GM12872 (cell line): Measurements from ENCODE around the gene GABRP.

Source experiments
- TF ChIP-seq, protein P1 (sequence below): IDR thresholded peaks from 3 replicates; pipeline ENCODE4 v1.5.1; 2011; ENCODE audit warnings: low read depth, mild to moderate bottlenecking, low read length, moderate library complexity; ENCODE audit not compliant: insufficient read depth

GABRP gene

GRCh38 chr5:170832241-170832640 is 48.7 kb downstream of the GABRP start:
- TF ChIP-seq, protein P1, sequence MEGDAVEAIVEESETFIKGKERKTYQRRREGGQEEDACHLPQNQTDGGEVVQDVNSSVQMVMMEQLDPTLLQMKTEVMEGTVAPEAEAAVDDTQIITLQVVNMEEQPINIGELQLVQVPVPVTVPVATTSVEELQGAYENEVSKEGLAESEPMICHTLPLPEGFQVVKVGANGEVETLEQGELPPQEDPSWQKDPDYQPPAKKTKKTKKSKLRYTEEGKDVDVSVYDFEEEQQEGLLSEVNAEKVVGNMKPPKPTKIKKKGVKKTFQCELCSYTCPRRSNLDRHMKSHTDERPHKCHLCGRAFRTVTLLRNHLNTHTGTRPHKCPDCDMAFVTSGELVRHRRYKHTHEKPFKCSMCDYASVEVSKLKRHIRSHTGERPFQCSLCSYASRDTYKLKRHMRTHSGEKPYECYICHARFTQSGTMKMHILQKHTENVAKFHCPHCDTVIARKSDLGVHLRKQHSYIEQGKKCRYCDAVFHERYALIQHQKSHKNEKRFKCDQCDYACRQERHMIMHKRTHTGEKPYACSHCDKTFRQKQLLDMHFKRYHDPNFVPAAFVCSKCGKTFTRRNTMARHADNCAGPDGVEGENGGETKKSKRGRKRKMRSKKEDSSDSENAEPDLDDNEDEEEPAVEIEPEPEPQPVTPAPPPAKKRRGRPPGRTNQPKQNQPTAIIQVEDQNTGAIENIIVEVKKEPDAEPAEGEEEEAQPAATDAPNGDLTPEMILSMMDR, result no peak

- TF ChIP-seq, protein P1, result no peak
Observed at GRCh38 chr5:170836226-170836625, 52.7 kb downstream of the GABRP start.

DNA sequence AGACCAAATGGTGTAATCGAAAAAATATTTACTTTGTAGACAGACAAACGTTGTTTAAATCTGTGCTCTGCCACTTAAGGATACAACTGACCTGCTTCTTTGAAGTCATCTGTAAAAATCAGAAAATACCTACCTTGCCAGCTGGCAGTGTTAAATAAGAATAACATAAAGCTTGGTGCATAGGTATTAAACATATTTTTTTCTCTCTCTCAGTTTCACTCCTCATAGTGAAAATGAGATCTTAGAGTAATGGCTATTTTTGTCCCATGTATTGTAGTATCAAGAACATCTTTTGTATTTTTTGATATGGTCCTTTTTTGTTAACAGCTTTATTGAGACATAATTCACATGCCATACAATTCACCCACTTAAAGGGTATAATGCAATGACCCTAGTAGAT is 60.3 kb downstream of the GABRP start:
- TF ChIP-seq, protein P1, result no peak

DNA sequence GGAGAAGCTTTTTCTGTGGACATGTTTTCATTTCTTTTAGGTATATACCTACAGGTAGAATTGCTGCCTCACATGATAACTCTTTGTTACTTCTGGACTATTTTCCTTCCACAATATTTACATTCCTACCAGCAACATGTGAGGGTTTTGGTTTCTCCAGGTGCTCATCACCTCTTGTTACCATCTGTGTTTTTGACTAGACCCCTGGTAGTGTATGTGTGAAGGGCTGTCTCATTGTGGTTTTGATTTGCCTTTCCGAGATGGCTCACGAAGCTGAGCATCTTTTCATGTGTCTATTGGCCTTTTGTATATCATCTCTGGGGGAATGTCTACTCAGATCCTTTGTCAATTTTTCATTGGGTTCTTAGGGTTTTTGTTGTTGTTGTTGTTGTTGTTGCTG is 61.1 kb downstream of the GABRP start:
- TF ChIP-seq, protein P1, result no peak

DNA sequence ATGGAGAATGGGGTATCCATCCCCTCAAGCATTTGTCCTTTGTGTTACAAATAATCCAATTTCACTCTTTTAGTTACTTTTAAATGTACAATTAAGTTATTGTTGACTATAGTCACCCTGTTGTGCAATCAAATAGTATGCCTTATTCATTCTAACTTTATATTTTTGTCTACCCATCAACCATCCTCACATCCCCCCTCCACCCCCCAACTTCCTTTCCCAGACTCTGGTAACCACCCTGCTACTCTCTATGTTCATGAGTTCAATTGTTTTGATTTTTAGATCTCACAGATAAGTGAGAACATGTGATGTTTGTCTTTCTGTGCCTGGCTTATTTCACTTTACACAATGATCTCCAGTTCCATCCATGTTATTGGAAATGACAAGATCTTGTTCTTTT is 62.9 kb downstream of the GABRP start:
- TF ChIP-seq, protein P1, result no peak

DNA sequence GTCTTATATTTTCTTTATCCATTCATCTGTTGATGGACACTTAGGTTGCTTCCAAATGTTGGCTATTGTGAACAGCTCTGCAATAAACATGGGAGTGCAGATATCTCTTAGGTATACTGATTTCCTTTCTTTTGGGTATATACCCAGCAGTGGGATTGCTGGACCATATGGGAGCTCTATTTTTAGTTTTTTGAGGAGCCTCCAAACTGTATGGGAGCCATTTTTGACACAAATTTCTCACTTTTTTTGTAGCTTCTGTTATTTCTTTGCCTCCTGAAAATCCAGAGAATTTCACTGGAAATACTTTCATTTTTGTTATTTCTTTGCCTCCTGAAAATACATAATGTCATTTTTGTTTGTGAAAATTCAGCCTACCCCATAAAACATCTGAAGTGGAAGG is 63.3 kb downstream of the GABRP start:
- TF ChIP-seq, protein P1, result no peak

DNA sequence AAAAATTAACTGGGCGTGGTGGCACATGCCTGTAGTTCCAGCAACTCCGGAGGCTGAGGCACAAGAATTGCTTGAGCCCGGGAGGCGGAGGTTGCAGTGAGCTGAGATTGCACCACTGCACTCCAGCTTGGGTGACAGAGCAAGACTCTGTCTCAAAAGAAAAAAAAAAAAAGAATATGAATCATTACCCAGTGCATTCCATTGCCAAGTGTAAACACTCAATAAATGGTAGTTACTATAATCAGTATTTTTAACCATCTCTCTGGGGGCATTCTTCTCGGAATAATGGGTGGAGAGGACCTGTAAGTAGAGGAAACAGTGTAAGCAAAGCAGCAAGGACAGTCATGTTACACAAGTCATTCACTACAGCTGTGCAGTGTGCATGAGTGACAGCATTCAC is 64.5 kb downstream of the GABRP start:
- TF ChIP-seq, protein P1, result no peak

DNA sequence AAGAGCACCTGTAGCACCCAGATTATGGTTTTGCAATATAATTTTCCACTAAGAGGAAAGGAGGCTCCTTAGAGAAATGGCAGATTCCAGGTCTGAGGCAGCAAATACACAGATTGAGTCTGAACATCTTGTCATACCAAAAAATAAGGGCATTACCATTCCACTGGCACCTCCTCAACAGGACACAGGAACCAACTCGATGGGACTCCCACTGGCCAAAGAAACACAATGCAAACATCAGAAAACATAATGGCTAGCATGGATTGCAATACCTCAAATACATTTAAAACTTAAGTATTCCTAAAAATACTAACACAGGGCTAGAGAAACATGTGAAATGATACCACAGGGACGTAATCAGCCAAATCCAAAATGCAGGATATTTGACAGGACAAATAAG is 65.8 kb downstream of the GABRP start:
- TF ChIP-seq, protein P1, result no peak
